Upper lobe of left lung (tissue), 6 donors: ENCODE results near the gene KIAA2012. TPM values are rescaled to one million over a fixed set of nuclear protein-coding genes. Genes with fewer than 3 reads are reported as not detected.

Experiments
- ATAC-seq, 2 donors: fragments of 200-7000 bp; cut with Tn5 transposase; one replicate each; pipeline ENCODE4 v1.9.1; 2022; ENCODE audit warnings: mild to moderate bottlenecking in 2 of 2, moderate library complexity in 2 of 2; ENCODE audit not compliant: low FRiP score in 2 of 2
- DNase-seq, 2 donors: peaks; one replicate each; pipeline ENCODE4 v3.0.0-alpha.2; 2019 to 2020
- H3K27ac ChIP-seq, 4 donors: fragments of 200-600 bp; sonication (generic); one replicate each; pipeline ENCODE4 v1.5.1; 2016 to 2019
- H3K27me3 ChIP-seq, 4 donors: fragments of 200-600 bp; sonication (generic); one replicate each; pipeline ENCODE4 v1.5.1; 2017 to 2019
- H3K36me3 ChIP-seq, 4 donors: fragments of 200-600 bp; sonication (generic); one replicate each; pipeline ENCODE4 v1.5.1; 2016 to 2019
- H3K4me1 ChIP-seq, 4 donors: fragments of 200-600 bp; sonication (generic); one replicate each; pipeline ENCODE4 v1.5.1; 2018 to 2019
- H3K4me3 ChIP-seq, 4 donors: fragments of 200-600 bp; sonication (generic); one replicate each; pipeline ENCODE4 v1.5.1; 2017 to 2019; ENCODE audit warnings: mild to moderate bottlenecking in 2 of 4, moderate library complexity in 1 of 4
- H3K9me3 ChIP-seq, 4 donors: fragments of 200-600 bp; sonication (generic); one replicate each; pipeline ENCODE4 v1.5.1; 2018 to 2019
- CTCF ChIP-seq, 6 experiments: fragments of 450-650 bp in 4 of 6; fragments of 200-600 bp in 2 of 6; sonication (generic) in 2 of 6; IDR thresholded peaks; one replicate each; pipeline ENCODE4 v1.5.1; 2016 to 2019; ENCODE audit warnings: antibody characterized with exemption in 6 of 6
- EP300 ChIP-seq, 4 donors: sonication (generic); formaldehyde crosslinking; IDR thresholded peaks; one replicate each; pipeline ENCODE4 v1.5.1; 2017; ENCODE audit warnings: antibody characterized with exemption in 4 of 4, control low read depth in 2 of 4
- POLR2A ChIP-seq, 4 donors: fragments of 450-650 bp; IDR thresholded peaks; one replicate each; pipeline ENCODE4 v1.5.1; 2016 to 2017; ENCODE audit warnings: antibody characterized with exemption in 4 of 4, mild to moderate bottlenecking in 2 of 4
- POLR2AphosphoS5 ChIP-seq, 2 donors: sonication (generic); formaldehyde crosslinking; IDR thresholded peaks; one replicate each; pipeline ENCODE4 v1.5.1; 2017; ENCODE audit warnings: antibody characterized with exemption in 2 of 2
- WGBS, 2 donors: methylation state at CpG; one replicate each; pipeline ENCODE4 v1.1.5; 2017 to 2018; 5-methylcytosine and 5-hydroxymethylcytosine counted together
- total RNA-seq, 6 donors: library from RNA; depleted of rRNA in 4 of 6; stranded (reverse); fragments of >200 nt in 4 of 6; gene quantifications; one replicate each; pipeline versions ENCODE4 v1.1.0 to v1.2.1, GENCODE V29; 2016 to 2021
- donor health status: DM: no; HTN: no; CAD: no; lungs with moderate emphysema.
- donor health status: DM: no; HTN: yes; CAD: no; lungs with severe emphysema.

KIAA2012 gene
- total RNA-seq, 6 donors from 2014 or later: 0.74 to 13.3 (median 2.2) TPM; not detected in 1

GRCh38 chr2:202034249-202035088 is 38.6 kb upstream of the KIAA2012 start:
- WGBS, 2 donors: 0 to 6% methylated on average over 12 to 39 of the region's 105 CpGs
- no peak for TF ChIP-seq CTCF (IDR thresholded peaks at IDR 0.05)
- TF ChIP-seq POLR2A (IDR thresholded peaks at IDR 0.05): no peak
- no peak for TF ChIP-seq EP300 (IDR thresholded peaks at IDR 0.05)
- peaks cover 0 to 23% (median 7%) of the 10 kb centered on the region in 4 donors for H3K27me3 ChIP-seq
- ATAC-seq (peak in 1 of 2 donors; percentile 34), DNase-seq (peak in 1 of 2 donors; percentile 91)
- peak overlapping the region; percentile 83 to 95 (median 92) for H3K27ac ChIP-seq
- no peaks in the 10 kb centered on the region for H3K9me3 ChIP-seq
- H3K4me1 ChIP-seq: peaks cover 18 to 54% (median 28%) of the 10 kb centered on the region in 4 donors
- no peaks in the 10 kb centered on the region for H3K36me3 ChIP-seq
- peak overlapping the region; percentile 55 to 87 (median 75) for H3K4me3 ChIP-seq

GRCh38 chr2:202035089-202035940 is 37.7 kb upstream of the KIAA2012 start:
- TF ChIP-seq CTCF (IDR thresholded peaks at IDR 0.05) (peak in 5 of 6 experiments; percentile 9 to 57 (median 27)), POLR2AphosphoS5 (IDR thresholded peaks at IDR 0.05) (no peak), EP300 (IDR thresholded peaks at IDR 0.05) (no peak)
- Histone ChIP-seq H3K9me3 (no peaks in the 10 kb centered on the region), H3K4me1 (peaks cover 18 to 57% (median 29%) of the 10 kb centered on the region in 4 donors), H3K4me3 (peak overlapping the region in 3 of 4 donors; percentile 69 to 87 (median 81)), H3K27me3 (peaks cover 0 to 23% (median 7%) of the 10 kb centered on the region in 4 donors), H3K36me3 (no peaks in the 10 kb centered on the region), H3K27ac (peak overlapping the region in 1 of 4 donors; percentile 95)
- ATAC-seq (peak in 1 of 2 donors; percentile 25), DNase-seq (peak; percentile 39 to 89)
- WGBS, 2 donors: 23 to 59% methylated on average over 13 to 64 of the region's 78 CpGs

GRCh38 chr2:202035941-202036372 is 37.1 kb upstream of the KIAA2012 start:
- DNase-seq (peak in 1 of 2 donors; percentile 78), ATAC-seq (no peak)
- Histone ChIP-seq H3K4me1 (peaks cover 17 to 57% (median 29%) of the 10 kb centered on the region in 4 donors), H3K36me3 (no peaks in the 10 kb centered on the region), H3K27ac (no peak overlapping the region), H3K4me3 (peak overlapping the region in 3 of 4 donors; percentile 69 to 87 (median 81)), H3K27me3 (peaks cover 0 to 23% (median 7%) of the 10 kb centered on the region in 4 donors), H3K9me3 (no peaks in the 10 kb centered on the region)
- no peak for TF ChIP-seq POLR2A (IDR thresholded peaks at IDR 0.05)
- no peak for TF ChIP-seq CTCF (IDR thresholded peaks at IDR 0.05)
- TF ChIP-seq POLR2AphosphoS5 (IDR thresholded peaks at IDR 0.05): no peak
- TF ChIP-seq EP300 (IDR thresholded peaks at IDR 0.05): no peak
- WGBS, 2 donors: 61 to 71% methylated on average over 20 to 32 of the region's 32 CpGs

GRCh38 chr2:202036601-202037037 is 36.4 kb upstream of the KIAA2012 start:
- 57 to 60% methylated on average over 12 to 15 of the region's 15 CpGs for WGBS, 2 donors
- no peak for TF ChIP-seq EP300 (IDR thresholded peaks at IDR 0.05)
- Histone ChIP-seq H3K4me1 (peaks cover 15 to 57% (median 29%) of the 10 kb centered on the region in 4 donors), H3K27me3 (peaks cover 0 to 23% (median 7%) of the 10 kb centered on the region in 4 donors), H3K9me3 (no peaks in the 10 kb centered on the region), H3K27ac (no peak overlapping the region), H3K36me3 (no peaks in the 10 kb centered on the region), H3K4me3 (peak overlapping the region in 2 of 4 donors; percentile 69 to 87)
- ATAC-seq (no peak), DNase-seq (no peak)

- DNase-seq (no peak), ATAC-seq (no peak)
- Histone ChIP-seq H3K4me1 (peaks cover 12 to 52% (median 27%) of the 10 kb centered on the region in 4 donors), H3K9me3 (no peaks in the 10 kb centered on the region), H3K4me3 (peak overlapping the region in 2 of 4 donors; percentile 69 to 87), H3K27me3 (peaks cover 0 to 23% (median 7%) of the 10 kb centered on the region in 4 donors), H3K27ac (no peak overlapping the region), H3K36me3 (no peaks in the 10 kb centered on the region)
- TF ChIP-seq CTCF (IDR thresholded peaks at IDR 0.05) (no peak), POLR2A (IDR thresholded peaks at IDR 0.05) (no peak), POLR2AphosphoS5 (IDR thresholded peaks at IDR 0.05) (no peak), EP300 (IDR thresholded peaks at IDR 0.05) (no peak)
- WGBS, 2 donors: 59 to 62% methylated on average over 7 of the region's 7 CpGs
Observed at GRCh38 chr2:202037086-202037485, 36.0 kb upstream of the KIAA2012 start.
